H9 (cell line): Measurements from ENCODE around the gene MAEA. TPM values are rescaled to one million over a fixed set of nuclear protein-coding genes. Genes with fewer than 3 reads are reported as not detected.

Experiments used
- DNase-seq: peaks from one replicate; pipeline ENCODE4 v3.0.0-alpha.2; 2017
- H2AFZ ChIP-seq: one replicate; pipeline ENCODE4 v1.6.1; 2013; ENCODE audit warnings: mild to moderate bottlenecking, low read length, control low read depth, moderate library complexity
- H2AK5ac ChIP-seq: 2 replicates; pipeline ENCODE4 v1.6.1; 2013; ENCODE audit warnings: low read length, control low read depth, mixed read lengths; ENCODE audit not compliant: insufficient read length
- H2BK120ac ChIP-seq: one replicate; pipeline ENCODE4 v1.6.1; 2013; ENCODE audit warnings: low read depth, mild to moderate bottlenecking, low read length, control low read depth, inconsistent platforms; ENCODE audit not compliant: poor library complexity, severe bottlenecking
- H2BK12ac ChIP-seq: 2 replicates; pipeline ENCODE4 v1.6.1; 2013; ENCODE audit warnings: low read length, control low read depth, mixed read lengths, low read depth; ENCODE audit not compliant: insufficient read length
- H2BK15ac ChIP-seq: 2 replicates; pipeline ENCODE4 v1.6.1; 2013; ENCODE audit warnings: low read depth, low read length, control low read depth
- H2BK20ac ChIP-seq: one replicate; pipeline ENCODE4 v1.6.1; 2013; ENCODE audit warnings: low read depth, mild to moderate bottlenecking, low read length, control low read depth, inconsistent platforms; ENCODE audit not compliant: poor library complexity, severe bottlenecking
- H2BK5ac ChIP-seq: 2 replicates; pipeline ENCODE4 v1.6.1; 2013; ENCODE audit warnings: low read length, control low read depth, mixed read lengths; ENCODE audit not compliant: insufficient read length
- H3K14ac ChIP-seq: 2 replicates; pipeline ENCODE4 v1.6.1; 2013; ENCODE audit warnings: low read length, control low read depth; ENCODE audit not compliant: insufficient read depth
- H3K18ac ChIP-seq: 2 replicates; pipeline ENCODE4 v1.6.1; 2013; ENCODE audit warnings: low read depth, mild to moderate bottlenecking, mixed read lengths, low read length, control low read depth; ENCODE audit not compliant: insufficient read length
- H3K23ac ChIP-seq: 2 replicates; pipeline ENCODE4 v1.6.1; 2013; ENCODE audit warnings: low read length, control low read depth, mixed read lengths, low read depth; ENCODE audit not compliant: insufficient read length
- H3K23me2 ChIP-seq: 2 replicates; pipeline ENCODE4 v1.6.1; 2013; ENCODE audit warnings: low read depth, mild to moderate bottlenecking, mixed read lengths, low read length, control low read depth; ENCODE audit not compliant: insufficient read length, poor library complexity, severe bottlenecking
- H3K27ac ChIP-seq: 2 replicates; pipeline ENCODE4 v1.5.1; 2013; ENCODE audit warnings: low read length, control low read depth, mixed read lengths, low read depth; ENCODE audit not compliant: insufficient read length
- H3K27me3 ChIP-seq: 2 replicates; pipeline ENCODE4 v1.6.1; 2013; ENCODE audit warnings: low read length, control low read depth, inconsistent platforms; ENCODE audit not compliant: insufficient read depth
- H3K4ac ChIP-seq: 2 replicates; pipeline ENCODE4 v1.6.1; 2013; ENCODE audit warnings: low read depth, mild to moderate bottlenecking, control low read depth, inconsistent platforms, low read length, moderate library complexity
- H3K4me1 ChIP-seq: 2 replicates; pipeline ENCODE4 v1.6.1; 2013; ENCODE audit warnings: low read length, control low read depth, inconsistent platforms; ENCODE audit not compliant: insufficient read depth
- H3K4me2 ChIP-seq: 2 replicates; pipeline ENCODE4 v1.6.1; 2013; ENCODE audit warnings: low read length, control low read depth, mixed read lengths; ENCODE audit not compliant: insufficient read length, insufficient read depth
- H3K56ac ChIP-seq: 2 replicates; pipeline ENCODE4 v1.6.1; 2013; ENCODE audit warnings: low read depth, mild to moderate bottlenecking, mixed read lengths, low read length, control low read depth; ENCODE audit not compliant: insufficient read length
- H3K79me1 ChIP-seq: 2 replicates; pipeline ENCODE4 v1.6.1; 2013; ENCODE audit warnings: low read depth, mild to moderate bottlenecking, moderate library complexity, low read length, control low read depth, inconsistent platforms; ENCODE audit not compliant: insufficient read depth, poor library complexity, severe bottlenecking
- H3K79me2 ChIP-seq: 2 replicates; pipeline ENCODE4 v1.6.1; 2013; ENCODE audit warnings: low read length, control low read depth, inconsistent platforms; ENCODE audit not compliant: insufficient read depth
- H3K9ac ChIP-seq: 2 replicates; pipeline ENCODE4 v1.6.1; 2013; ENCODE audit warnings: low read length, control low read depth, mixed read lengths; ENCODE audit not compliant: insufficient read length; ENCODE audit errors: extremely low read depth
- H3K9me3 ChIP-seq: one replicate; pipeline ENCODE4 v1.6.1; 2013; ENCODE audit warnings: low read depth, low read length, inconsistent platforms; ENCODE audit not compliant: control insufficient read depth
- H3T11ph ChIP-seq: one replicate; pipeline ENCODE4 v1.6.1; 2013; ENCODE audit warnings: mild to moderate bottlenecking, low read length, control low read depth, inconsistent platforms
- H4K20me1 ChIP-seq: one replicate; pipeline ENCODE4 v1.6.1; 2013; ENCODE audit not compliant: control insufficient read depth, insufficient read length, insufficient read depth
- H4K5ac ChIP-seq: 2 replicates; pipeline ENCODE4 v1.6.1; 2013; ENCODE audit warnings: low read depth, mild to moderate bottlenecking, mixed read lengths, low read length, control low read depth; ENCODE audit not compliant: insufficient read length
- H4K8ac ChIP-seq: replicated peaks from 2 replicates; pipeline ENCODE4 v1.6.1; 2013; ENCODE audit warnings: low read length, control low read depth, mixed read lengths, low read depth; ENCODE audit not compliant: insufficient read length
- H4K91ac ChIP-seq: 2 replicates; pipeline ENCODE4 v1.6.1; 2013; ENCODE audit warnings: low read depth, mild to moderate bottlenecking, moderate library complexity, mixed read lengths, low read length, control low read depth; ENCODE audit not compliant: insufficient read length
- H3K27ac Mint-ChIP-seq, 3 experiments: 2 replicates in 2 of 3; 3 replicates in 1 of 3; pipeline ENCODE4 v1.8.0; 2020 to 2021; ENCODE audit warnings: mixed read lengths in 3 of 3, mild to moderate bottlenecking in 1 of 3, moderate library complexity in 1 of 3
- H3K27me3 Mint-ChIP-seq: 2 replicates; pipeline ENCODE4 v1.8.0; 2021; ENCODE audit warnings: low read depth, mild to moderate bottlenecking, moderate library complexity, mixed read lengths
- H3K36me3 Mint-ChIP-seq, 3 experiments: 2 replicates in 2 of 3; 3 replicates in 1 of 3; pipeline ENCODE4 v1.8.0; 2020 to 2021; ENCODE audit warnings: low read depth in 3 of 3, mixed read lengths in 3 of 3; ENCODE audit not compliant: insufficient read depth in 1 of 3
- H3K4me1 Mint-ChIP-seq, 2 experiments: 2 replicates each; pipeline ENCODE4 v1.8.0; 2020; ENCODE audit warnings: mixed read lengths in 2 of 2
- H3K4me3 Mint-ChIP-seq, 2 experiments: 2 replicates in 1 of 2; 3 replicates in 1 of 2; pipeline ENCODE4 v1.8.0; 2020 to 2021; ENCODE audit warnings: mild to moderate bottlenecking in 2 of 2, mixed read lengths in 2 of 2, moderate library complexity in 1 of 2
- H3K9me3 Mint-ChIP-seq, 2 experiments: 2 replicates in 1 of 2; 3 replicates in 1 of 2; pipeline ENCODE4 v1.8.0; 2020; ENCODE audit warnings: mild to moderate bottlenecking in 2 of 2, mixed read lengths in 2 of 2, moderate library complexity in 1 of 2
- CTCF ChIP-seq: fragments of 200-600 bp; sonication (generic); conservative IDR thresholded peaks from 3 replicates; pipeline ENCODE4 v1.8.0; 2021; ENCODE audit warnings: antibody characterized with exemption, mild to moderate bottlenecking
- WGBS: extraction: QIAGEN DNeasy Blood & Tissue Kit; methylation state at CpG from one replicate; pipeline ENCODE4 v1.1.7; 2013; ENCODE audit warnings: missing lambda C conversion rate, low lambda C conversion rate, mixed read lengths; ENCODE audit not compliant: insufficient read length; ENCODE audit errors: extremely low coverage; 5-methylcytosine and 5-hydroxymethylcytosine counted together
- total RNA-seq: library from RNA; stranded (reverse); gene quantifications from 2 replicates; pipeline ENCODE4 v1.2.1, GENCODE V29; 2021

The MAEA gene
- total RNA-seq, 1 experiment from 2014 or later, result 85.6 TPM

DNA sequence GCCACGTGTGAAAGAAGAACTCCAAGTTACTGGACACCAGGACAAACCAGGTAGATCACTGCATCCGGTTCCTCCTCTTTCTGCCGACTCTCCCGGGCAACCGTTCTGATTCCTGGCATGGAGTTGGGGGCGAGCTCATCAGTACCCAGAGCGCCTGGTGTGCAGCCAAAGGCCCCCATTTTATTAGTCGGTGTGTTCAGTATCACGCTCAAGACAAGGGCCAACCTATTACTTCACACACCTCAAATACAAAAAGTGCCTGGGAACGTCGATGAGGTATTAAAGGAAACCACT, 38.0 kb upstream of the MAEA start:
- no peak overlapping the region for H3K4ac ChIP-seq
- no peak overlapping the region for H3T11ph ChIP-seq
- no peak overlapping the region for H2AFZ ChIP-seq
- no peak overlapping the region for H4K8ac ChIP-seq
- no peak overlapping the region for H2BK5ac ChIP-seq
- no CpG with 5 or more reads among the region's 11 CpGs for WGBS
- H4K91ac ChIP-seq, result no peak overlapping the region
- no peak overlapping the region for H3K56ac ChIP-seq
- H2BK15ac ChIP-seq, result no peak overlapping the region
- DNase-seq, result no peak
- no peak overlapping the region for H3K23ac ChIP-seq
- H3K18ac ChIP-seq, result no peak overlapping the region
- Mint-ChIP-seq H3K4me3 (no peak overlapping the region; a peak in 1 of 5 replicates), H3K36me3 (peaks cover 43 to 50% (median 44%) of the 10 kb centered on the region in 3 experiments), H3K4me1 (peaks cover 5% of the 10 kb centered on the region in 2 experiments; a peak in 3 of 4 replicates), H3K27ac (no peak overlapping the region), H3K27me3 (peaks cover 48% of the 10 kb centered on the region), H3K9me3 (peaks cover 65 to 69% of the 10 kb centered on the region in 2 experiments)
- no peak overlapping the region for H3K4me2 ChIP-seq
- no peak overlapping the region for H3K27ac ChIP-seq
- no peaks in the 10 kb centered on the region for H3K79me1 ChIP-seq
- H2BK20ac ChIP-seq, result no peak overlapping the region
- H3K23me2 ChIP-seq, result peaks cover 7% of the 10 kb centered on the region
- H4K20me1 ChIP-seq, result no peaks in the 10 kb centered on the region
- no peaks in the 10 kb centered on the region for H3K27me3 ChIP-seq
- H3K4me1 ChIP-seq, result no peaks in the 10 kb centered on the region
- H3K79me2 ChIP-seq, result peaks cover 8% of the 10 kb centered on the region; the same call in 1 of the 2 replicates
- H3K9me3 ChIP-seq, result peaks cover 38% of the 10 kb centered on the region
- TF ChIP-seq CTCF, result no peak
- no peak overlapping the region for H4K5ac ChIP-seq
- H2BK12ac ChIP-seq, result no peak overlapping the region
- no peak overlapping the region for H3K9ac ChIP-seq
- H2AK5ac ChIP-seq, result no peak overlapping the region
- no peak overlapping the region for H3K14ac ChIP-seq
- no peak overlapping the region for H2BK120ac ChIP-seq
